Right lobe of liver (tissue), 4 donors: ENCODE measurements around the gene NRP2.

Experiments
- CTCF ChIP-seq, 4 donors: fragments of 200-600 bp in 3 of 4; fragments of 450-650 bp in 1 of 4; IDR thresholded peaks; one replicate each; pipeline versions ENCODE4 v1.5.1 to v1.8.0; 2016 to 2022; ENCODE audit warnings: antibody characterized with exemption in 4 of 4, mild to moderate bottlenecking in 2 of 4
- POLR2A ChIP-seq: fragments of 450-650 bp; IDR thresholded peaks from one replicate; pipeline ENCODE4 v1.6.1; 2017; ENCODE audit warnings: antibody characterized with exemption, mild to moderate bottlenecking
- donor health status: DM: no; HTN: no; CAD: no.
- donor health status: DM: no; HTN: no; CAD: no.
- donor health status: DM: no; HTN: yes; CAD: no.

- TF ChIP-seq CTCF (IDR thresholded peaks at IDR 0.05) (no peak), POLR2A (no peak)
Observed at GRCh38 chr2:205768815-205769494, 86.7 kb downstream of the NRP2 start.
